MG63 (cell line): Measurements from ENCODE around the gene STRN3. TPM values are rescaled to one million over a fixed set of nuclear protein-coding genes. Genes with fewer than 3 reads are reported as not detected.
"Not testable (repeated sequence)": the region's sequence is repeated elsewhere in the genome, so short reads cannot be mapped to it uniquely, and the experiment has no call there.

Source experiments
- DNase-seq: peaks from one replicate; pipeline ENCODE4 v3.0.0-alpha.2; 2020
- H3K27me3 ChIP-seq: fragments of 250-450 bp; sonication (Bioruptor Pico); 2 replicates; pipeline ENCODE4 v1.5.1; 2020; ENCODE audit warnings: mild to moderate bottlenecking, moderate library complexity
- H3K36me3 ChIP-seq: fragments of 250-450 bp; sonication (Bioruptor Pico); 2 replicates; pipeline ENCODE4 v1.5.1; 2020; ENCODE audit warnings: mild to moderate bottlenecking, moderate library complexity
- H3K4me3 ChIP-seq: fragments of 250-450 bp; sonication (Bioruptor Pico); 2 replicates; pipeline ENCODE4 v1.5.1; 2020; ENCODE audit warnings: mild to moderate bottlenecking, moderate library complexity
- H3K9me3 ChIP-seq: fragments of 250-450 bp; sonication (Bioruptor Pico); 2 replicates; pipeline ENCODE4 v1.5.1; 2020; ENCODE audit warnings: mild to moderate bottlenecking, moderate library complexity
- total RNA-seq: library from RNA; depleted of rRNA; stranded (reverse); fragments of >200 nt; shearing (Covaris generic); gene quantifications from 2 replicates; pipeline ENCODE4 v1.2.3, GENCODE V29; 2014; ENCODE audit warnings: low replicate concordance

Gene STRN3
- total RNA-seq, 1 experiment from 2014 or later = 20.4 TPM

GRCh38 chr14:30908826-30909225 lies 117.4 kb downstream of the STRN3 start:
- no peak overlapping the region for H3K4me3 ChIP-seq

GRCh38 chr14:30907659-30908057 lies 118.5 kb downstream of the STRN3 start:
- DNase-seq = no peak
- H3K4me3 ChIP-seq = no peak overlapping the region
- H3K36me3 ChIP-seq = peaks cover 9% of the 10 kb centered on the region
- no peaks in the 10 kb centered on the region for H3K27me3 ChIP-seq
- H3K9me3 ChIP-seq = no peaks in the 10 kb centered on the region

More at GRCh38 chr14:30908826-30909225, 117.4 kb downstream of the STRN3 start:
- Histone ChIP-seq H3K9me3 (no peaks in the 10 kb centered on the region), H3K36me3 (peaks cover 9% of the 10 kb centered on the region), H3K27me3 (no peaks in the 10 kb centered on the region)
- no peak for DNase-seq

GRCh38 chr14:30906752-30907658 lies 119.2 kb downstream of the STRN3 start:
- Histone ChIP-seq H3K27me3 (no peaks in the 10 kb centered on the region), H3K4me3 (no peak overlapping the region), H3K9me3 (no peaks in the 10 kb centered on the region), H3K36me3 (peaks cover 9% of the 10 kb centered on the region)
- no peak for DNase-seq

- no peaks in the 10 kb centered on the region for H3K9me3 ChIP-seq
- DNase-seq = no peak
- H3K36me3 ChIP-seq = peaks cover 3% of the 10 kb centered on the region
- no peak overlapping the region for H3K4me3 ChIP-seq
- no peaks in the 10 kb centered on the region for H3K27me3 ChIP-seq
These were observed 122.7 kb downstream of the STRN3 start for GRCh38 chr14:30903285-30904124.

GRCh38 chr14:30897121-30897520 lies 129.1 kb downstream of the STRN3 start:
- H3K4me3 ChIP-seq, DNase-seq, H3K27me3 ChIP-seq, H3K9me3 ChIP-seq: not testable (repeated sequence)
- H3K36me3 ChIP-seq = peaks cover 11% of the 10 kb centered on the region

GRCh38 chr14:30896435-30896834 lies 129.7 kb downstream of the STRN3 start:
- DNase-seq = no peak
- H3K4me3 ChIP-seq = no peak overlapping the region
- no peaks in the 10 kb centered on the region for H3K27me3 ChIP-seq
- H3K36me3 ChIP-seq = peaks cover 11% of the 10 kb centered on the region
- no peaks in the 10 kb centered on the region for H3K9me3 ChIP-seq

- DNase-seq = no peak
- Histone ChIP-seq H3K9me3 (no peaks in the 10 kb centered on the region), H3K4me3 (no peak overlapping the region), H3K36me3 (peaks cover 11% of the 10 kb centered on the region), H3K27me3 (no peaks in the 10 kb centered on the region)
These were observed 131.2 kb downstream of the STRN3 start for GRCh38 chr14:30894923-30895515.

- DNase-seq = no peak
- no peak overlapping the region for H3K4me3 ChIP-seq
- H3K27me3 ChIP-seq = no peaks in the 10 kb centered on the region
- H3K36me3 ChIP-seq = peaks cover 11% of the 10 kb centered on the region
- H3K9me3 ChIP-seq = no peaks in the 10 kb centered on the region
These were observed 132.4 kb downstream of the STRN3 start for GRCh38 chr14:30893819-30894218.

- peaks cover 2% of the 10 kb centered on the region; the same call in 1 of the 2 replicates for H3K36me3 ChIP-seq
- DNase-seq = no peak
- no peaks in the 10 kb centered on the region for H3K27me3 ChIP-seq
- H3K9me3 ChIP-seq = no peaks in the 10 kb centered on the region
- no peak overlapping the region for H3K4me3 ChIP-seq
These were observed 137.0 kb downstream of the STRN3 start for GRCh38 chr14:30889244-30889594.

GRCh38 chr14:30888480-30889243 lies 137.5 kb downstream of the STRN3 start:
- no peak overlapping the region for H3K4me3 ChIP-seq
- no peaks in the 10 kb centered on the region for H3K27me3 ChIP-seq
- DNase-seq = no peak
- peaks cover 2% of the 10 kb centered on the region; the same call in 1 of the 2 replicates for H3K36me3 ChIP-seq
- no peaks in the 10 kb centered on the region for H3K9me3 ChIP-seq

- no peaks in the 10 kb centered on the region for H3K36me3 ChIP-seq
- H3K27me3 ChIP-seq = no peaks in the 10 kb centered on the region
- DNase-seq = peak; percentile 52
- H3K9me3 ChIP-seq = no peaks in the 10 kb centered on the region
- no peak overlapping the region for H3K4me3 ChIP-seq
These were observed 140.1 kb downstream of the STRN3 start for GRCh38 chr14:30885840-30886740.

- Histone ChIP-seq H3K36me3 (no peaks in the 10 kb centered on the region), H3K4me3 (no peak overlapping the region), H3K27me3 (no peaks in the 10 kb centered on the region), H3K9me3 (no peaks in the 10 kb centered on the region)
- no peak for DNase-seq
These were observed 141.3 kb downstream of the STRN3 start for GRCh38 chr14:30884901-30885300.

GRCh38 chr14:30883508-30884294 lies 142.5 kb downstream of the STRN3 start:
- no peak for DNase-seq
- Histone ChIP-seq H3K4me3 (no peak overlapping the region), H3K9me3 (no peaks in the 10 kb centered on the region), H3K36me3 (no peaks in the 10 kb centered on the region), H3K27me3 (no peaks in the 10 kb centered on the region)

- Histone ChIP-seq H3K9me3 (no peaks in the 10 kb centered on the region), H3K27me3 (no peaks in the 10 kb centered on the region), H3K36me3 (no peaks in the 10 kb centered on the region), H3K4me3 (no peak overlapping the region)
- no peak for DNase-seq
These were observed 143.7 kb downstream of the STRN3 start for GRCh38 chr14:30882431-30882830.

- Histone ChIP-seq H3K27me3 (no peaks in the 10 kb centered on the region), H3K36me3 (no peaks in the 10 kb centered on the region), H3K9me3 (no peaks in the 10 kb centered on the region), H3K4me3 (no peak overlapping the region)
- no peak for DNase-seq
These were observed 149.5 kb downstream of the STRN3 start for GRCh38 chr14:30876692-30877091.
